Thyroid gland (tissue), 4 donors: ENCODE data around the gene TRAK1. TPM values are rescaled to one million over a fixed set of nuclear protein-coding genes. Genes with fewer than 3 reads are reported as not detected.

Experiments
- DNase-seq, 2 donors: peaks; one replicate each; pipeline ENCODE4 v3.0.0-alpha.2; 2019
- H3K27ac ChIP-seq, 3 donors: fragments of 200-600 bp; sonication (generic); 1 replicate in 2 of 3; 2 replicates in 1 of 3; pipeline ENCODE4 v1.5.1; 2016 to 2019; ENCODE audit warnings: mild to moderate bottlenecking in 1 of 3, moderate library complexity in 1 of 3
- H3K27me3 ChIP-seq: fragments of 200-600 bp; sonication (generic); one replicate; pipeline ENCODE4 v1.5.1; 2019
- H3K36me3 ChIP-seq, 2 donors: fragments of 200-600 bp; sonication (generic); one replicate each; pipeline ENCODE4 v1.5.1; 2016 to 2019
- H3K4me1 ChIP-seq, 2 donors: fragments of 200-600 bp; sonication (generic); one replicate each; pipeline ENCODE4 v1.5.1; 2017 to 2019
- H3K4me3 ChIP-seq, 3 donors: fragments of 200-600 bp; sonication (generic); replicated peaks in 1 of 3; 1 replicate in 2 of 3; 2 replicates in 1 of 3; pipeline ENCODE4 v1.5.1; 2016; ENCODE audit warnings: mild to moderate bottlenecking in 1 of 3
- H3K9me3 ChIP-seq: fragments of 200-600 bp; sonication (generic); one replicate; pipeline ENCODE4 v1.5.1; 2017
- POLR2A ChIP-seq, 2 donors: fragments of 450-650 bp; IDR thresholded peaks; one replicate each; pipeline ENCODE4 v1.6.1; 2017; ENCODE audit warnings: antibody characterized with exemption in 2 of 2, mild to moderate bottlenecking in 2 of 2, moderate library complexity in 1 of 2
- WGBS, 2 donors: methylation state at CpG; one replicate each; pipeline ENCODE4 v1.1.5; 2017; 5-methylcytosine and 5-hydroxymethylcytosine counted together
- intact Hi-C: fragments of 100-400 bp; cut with DNase I; formaldehyde crosslinking; loops from one replicate; pipeline ENCODE4 v1.15.1; 2023
- total RNA-seq, 4 donors: library from RNA; depleted of rRNA; stranded (reverse); fragments of >200 nt; gene quantifications; one replicate each; pipeline ENCODE4 v1.2.3, GENCODE V29; 2016
- TF ChIP-seq, protein P1 (sequence below), 6 experiments: fragments of 200-600 bp in 3 of 6; fragments of 450-650 bp in 3 of 6; sonication (generic) in 3 of 6; IDR thresholded peaks; one replicate each; pipeline ENCODE4 v1.5.1; 2016 to 2019; ENCODE audit warnings: antibody characterized with exemption in 6 of 6, mild to moderate bottlenecking in 2 of 6, inconsistent platforms in 1 of 6, moderate library complexity in 1 of 6

Gene TRAK1
- total RNA-seq, 4 donors from 2014 or later: 46.1 to 87.8 (median 76.4) TPM

DNA sequence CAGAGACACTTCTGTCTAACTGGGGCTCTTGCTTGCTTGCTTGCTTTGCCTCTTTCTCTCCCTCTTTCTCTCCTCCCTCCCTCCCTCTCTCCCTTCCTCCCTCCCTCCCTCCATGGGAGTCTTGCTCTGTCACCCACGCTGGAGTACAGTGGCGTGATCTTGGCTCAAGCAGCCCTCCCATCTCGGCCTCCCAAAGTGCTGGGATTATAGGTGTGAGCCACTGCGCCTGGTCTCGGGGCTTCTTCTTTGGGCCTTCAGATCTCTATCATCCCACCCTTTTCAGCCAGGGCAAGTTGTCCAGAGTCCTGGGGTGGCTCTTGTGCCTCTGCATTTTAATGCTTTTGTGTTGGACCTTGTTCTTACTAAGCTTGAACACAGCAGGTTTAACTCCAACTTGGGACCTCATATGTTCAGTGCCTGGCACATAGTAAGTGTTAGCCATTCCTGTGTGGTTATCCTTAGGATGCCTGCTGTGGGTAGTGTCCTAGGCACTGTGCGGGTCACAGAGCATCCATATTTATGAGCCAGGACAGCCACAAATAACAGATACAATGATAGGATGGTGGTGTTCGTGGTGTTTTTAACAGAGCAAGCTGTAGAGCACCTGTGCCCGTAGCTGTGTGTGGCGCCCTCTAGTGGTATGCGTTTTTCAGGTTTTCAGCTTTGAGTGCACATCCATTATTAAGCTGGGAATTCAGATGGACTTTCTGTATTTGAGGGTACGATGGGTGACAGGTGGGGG is 99.7 kb downstream of the TRAK1 start:
- H3K36me3 ChIP-seq: peaks cover 16 to 23% of the 10 kb centered on the region in 2 donors
- no peaks in the 10 kb centered on the region for H3K9me3 ChIP-seq
- H3K27ac ChIP-seq: no peak overlapping the region
- no peaks in the 10 kb centered on the region for H3K4me1 ChIP-seq
- 52 to 74% methylated on average over 7 to 11 of the region's 11 CpGs for WGBS, 2 donors
- no peaks in the 10 kb centered on the region for H3K27me3 ChIP-seq
- intact Hi-C loops: loop anchor here (5.0 kb wide), 2 partner anchors 64 to 294 kb away; no protein-coding TSS in a partner anchor
- TF ChIP-seq POLR2A (IDR thresholded peaks at IDR 0.05): no peak
- TF ChIP-seq, protein P1, sequence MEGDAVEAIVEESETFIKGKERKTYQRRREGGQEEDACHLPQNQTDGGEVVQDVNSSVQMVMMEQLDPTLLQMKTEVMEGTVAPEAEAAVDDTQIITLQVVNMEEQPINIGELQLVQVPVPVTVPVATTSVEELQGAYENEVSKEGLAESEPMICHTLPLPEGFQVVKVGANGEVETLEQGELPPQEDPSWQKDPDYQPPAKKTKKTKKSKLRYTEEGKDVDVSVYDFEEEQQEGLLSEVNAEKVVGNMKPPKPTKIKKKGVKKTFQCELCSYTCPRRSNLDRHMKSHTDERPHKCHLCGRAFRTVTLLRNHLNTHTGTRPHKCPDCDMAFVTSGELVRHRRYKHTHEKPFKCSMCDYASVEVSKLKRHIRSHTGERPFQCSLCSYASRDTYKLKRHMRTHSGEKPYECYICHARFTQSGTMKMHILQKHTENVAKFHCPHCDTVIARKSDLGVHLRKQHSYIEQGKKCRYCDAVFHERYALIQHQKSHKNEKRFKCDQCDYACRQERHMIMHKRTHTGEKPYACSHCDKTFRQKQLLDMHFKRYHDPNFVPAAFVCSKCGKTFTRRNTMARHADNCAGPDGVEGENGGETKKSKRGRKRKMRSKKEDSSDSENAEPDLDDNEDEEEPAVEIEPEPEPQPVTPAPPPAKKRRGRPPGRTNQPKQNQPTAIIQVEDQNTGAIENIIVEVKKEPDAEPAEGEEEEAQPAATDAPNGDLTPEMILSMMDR (IDR thresholded peaks at IDR 0.05): peak; percentile 65 to 87 (median 80)
- peak; percentile 65 to 74 for DNase-seq
- no peak overlapping the region for H3K4me3 ChIP-seq

DNA sequence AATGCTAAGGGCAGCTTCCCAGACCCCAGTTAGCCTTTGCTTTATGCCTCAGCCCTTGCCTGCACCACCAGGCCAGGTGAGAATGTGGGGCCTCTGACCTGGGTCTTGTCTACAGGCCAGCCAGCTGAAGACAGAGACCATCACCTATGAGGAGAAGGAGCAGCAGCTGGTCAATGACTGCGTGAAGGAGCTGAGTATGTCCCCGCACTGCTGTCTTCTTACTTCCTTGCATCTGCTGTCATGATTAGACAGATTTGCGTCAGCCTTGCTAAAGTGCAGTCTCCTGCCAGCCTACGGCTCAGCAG is 100.2 kb downstream of the TRAK1 start:
- intact Hi-C loops: loop anchor here (5.0 kb wide), 2 partner anchors 64 to 294 kb away; no protein-coding TSS in a partner anchor
- Histone ChIP-seq H3K27ac (no peak overlapping the region), H3K4me3 (no peak overlapping the region), H3K36me3 (peaks cover 20 to 25% of the 10 kb centered on the region in 2 donors), H3K27me3 (no peaks in the 10 kb centered on the region), H3K9me3 (no peaks in the 10 kb centered on the region), H3K4me1 (no peaks in the 10 kb centered on the region)
- DNase-seq: no peak
- no peak for TF ChIP-seq POLR2A (IDR thresholded peaks at IDR 0.05)
- TF ChIP-seq, protein P1 (IDR thresholded peaks at IDR 0.05): peak in 3 of 6 experiments; percentile 1 to 5 (median 3)
- WGBS, 2 donors: 74 to 88% methylated on average over 4 of the region's 4 CpGs

GRCh38 chr3:42192334-42193200 is 101.4 kb downstream of the TRAK1 start:
- TF ChIP-seq POLR2A (IDR thresholded peaks at IDR 0.05): no peak
- TF ChIP-seq, protein P1 (IDR thresholded peaks at IDR 0.05): no peak
- Histone ChIP-seq H3K27ac (no peak overlapping the region), H3K4me3 (no peak overlapping the region), H3K27me3 (no peaks in the 10 kb centered on the region), H3K9me3 (no peaks in the 10 kb centered on the region), H3K4me1 (no peaks in the 10 kb centered on the region), H3K36me3 (peaks cover 25 to 27% of the 10 kb centered on the region in 2 donors)
- no peak for DNase-seq
- intact Hi-C loops: loop anchor here (5.0 kb wide), 2 partner anchors 65 to 295 kb away; no protein-coding TSS in a partner anchor
- 92 to 95% methylated on average over 8 of the region's 8 CpGs for WGBS, 2 donors

DNA sequence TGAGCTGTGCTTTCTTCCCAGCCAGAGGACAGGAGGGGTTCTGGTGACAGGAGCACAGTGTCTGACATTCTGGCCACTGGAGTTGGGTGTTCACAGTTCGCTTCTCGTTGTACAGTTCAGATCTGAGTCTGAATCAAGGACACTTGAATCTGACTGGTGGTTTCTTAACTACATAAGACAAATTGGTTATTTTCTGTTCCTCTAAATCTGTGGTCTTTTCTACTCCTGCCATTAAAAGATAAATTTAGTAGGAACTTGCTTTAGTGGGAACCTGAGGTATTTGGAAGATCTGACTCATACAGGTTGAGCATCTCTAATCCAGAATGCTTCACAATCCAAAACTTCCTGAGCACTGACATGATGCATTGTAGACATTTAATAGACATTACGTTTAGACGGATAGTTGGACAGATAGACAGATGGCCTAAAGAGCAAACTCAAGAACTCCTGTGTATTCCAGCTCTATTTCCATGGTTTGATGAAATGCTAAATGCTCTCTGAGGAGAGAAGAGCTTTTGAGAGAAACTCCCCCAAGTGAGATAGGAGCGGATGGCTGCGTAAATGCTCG is 103.9 kb downstream of the TRAK1 start:
- intact Hi-C loops: loop anchor here (5.0 kb wide), 2 partner anchors 68 to 298 kb away; no protein-coding TSS in a partner anchor
- 91 to 95% methylated on average over 7 of the region's 7 CpGs for WGBS, 2 donors
- Histone ChIP-seq H3K27ac (no peak overlapping the region), H3K4me3 (no peak overlapping the region), H3K36me3 (peaks cover 49 to 50% of the 10 kb centered on the region in 2 donors), H3K27me3 (no peaks in the 10 kb centered on the region), H3K9me3 (no peaks in the 10 kb centered on the region), H3K4me1 (no peaks in the 10 kb centered on the region)
- TF ChIP-seq POLR2A (IDR thresholded peaks at IDR 0.05): no peak
- TF ChIP-seq, protein P1 (IDR thresholded peaks at IDR 0.05): no peak
- DNase-seq: no peak
